HepG2 (cell line): ENCODE data around the gene ADGRF5. TPM values are rescaled to one million over a fixed set of nuclear protein-coding genes. Genes with fewer than 3 reads are reported as not detected.

Experiments used
- HES4 ChIP-seq: sonication (generic); formaldehyde crosslinking; IDR thresholded peaks from 2 replicates; pipeline ENCODE4 v1.9.0; 2021; ENCODE audit warnings: mild to moderate bottlenecking, missing genetic modification reagents, borderline replicate concordance
- HHEX ChIP-seq: IDR thresholded peaks from 2 replicates; pipeline ENCODE4 v1.6.1; 2016; ENCODE audit warnings: control low read depth
- HIVEP1 ChIP-seq: sonication (generic); formaldehyde crosslinking; IDR thresholded peaks from 2 replicates; pipeline ENCODE4 v1.4.0; 2020; ENCODE audit warnings: mild to moderate bottlenecking, missing genetic modification reagents
- KAT7 ChIP-seq: IDR thresholded peaks from 2 replicates; pipeline ENCODE4 v1.6.1; 2018; ENCODE audit warnings: borderline replicate concordance, missing compliant biosample characterization
- KAT8 ChIP-seq: IDR thresholded peaks from 2 replicates; pipeline ENCODE4 v1.6.1; 2016; ENCODE audit warnings: missing genetic modification reagents, missing compliant biosample characterization
- REPIN1 ChIP-seq: sonication (generic); formaldehyde crosslinking; IDR thresholded peaks from 2 replicates; pipeline ENCODE4 v1.8.0; 2022; ENCODE audit warnings: missing genetic modification reagents, low read depth, mild to moderate bottlenecking, borderline replicate concordance
- SETDB1 ChIP-seq: sonication (generic); formaldehyde crosslinking; IDR thresholded peaks from 2 replicates; pipeline ENCODE4 v1.5.1; 2020; ENCODE audit warnings: missing genetic modification reagents, mild to moderate bottlenecking, borderline replicate concordance
- TARDBP ChIP-seq: sonication (generic); formaldehyde crosslinking; IDR thresholded peaks from 2 replicates; pipeline ENCODE4 v1.8.0; 2022; ENCODE audit warnings: mild to moderate bottlenecking, missing genetic modification reagents
- ZNF263 ChIP-seq: sonication (generic); formaldehyde crosslinking; IDR thresholded peaks from 2 replicates; pipeline ENCODE4 v1.4.0; 2020; ENCODE audit warnings: missing genetic modification reagents
- ZNF563 ChIP-seq: sonication (generic); formaldehyde crosslinking; IDR thresholded peaks from 2 replicates; pipeline ENCODE4 v1.8.0; 2022; ENCODE audit warnings: mild to moderate bottlenecking, moderate library complexity, missing genetic modification reagents
- ZNF766 ChIP-seq: sonication (generic); formaldehyde crosslinking; IDR thresholded peaks from 2 replicates; pipeline ENCODE4 v1.5.0; 2020; ENCODE audit warnings: missing genetic modification reagents, borderline replicate concordance
- polyA plus RNA-seq, 8 experiments: library from polyadenylated mRNA; depleted of rRNA in 3 of 8; stranded (reverse) in 7 of 8; unstranded in 1 of 8; fragments of >200 nt; fragmentation: Illumina TruSeq in 4 of 8; extraction: Trizol in 4 of 8; gene quantifications; 2 replicates each; pipeline versions ENCODE4 v1.2.1 to v1.2.3, GENCODE V29; 2011 to 2016; ENCODE audit warnings: low read depth in 4 of 8, missing spikeins in 1 of 8, mixed read lengths in 1 of 8; ENCODE audit not compliant: insufficient read depth in 1 of 8
- total RNA-seq, 5 experiments: library from RNA; depleted of rRNA; stranded (reverse); fragments of >200 nt; fragmentation: Illumina TruSeq; extraction: Trizol; gene quantifications; 2 replicates each; pipeline ENCODE4 v1.2.3, GENCODE V29; 2016; ENCODE audit warnings: low read depth in 1 of 5
- TF ChIP-seq, protein P1 (sequence below): IDR thresholded peaks from 2 replicates; pipeline ENCODE4 v1.6.1; 2016; ENCODE audit warnings: missing compliant biosample characterization, missing genetic modification reagents, borderline replicate concordance
- TF ChIP-seq, protein P2 (sequence below): sonication (generic); formaldehyde crosslinking; conservative IDR thresholded peaks from 2 replicates; pipeline ENCODE4 v1.8.0; 2022; ENCODE audit warnings: mild to moderate bottlenecking, moderate library complexity, missing genetic modification reagents
- TF ChIP-seq, protein P3 (sequence below): sonication (generic); formaldehyde crosslinking; conservative IDR thresholded peaks from 2 replicates; pipeline ENCODE4 v1.8.0; 2022; ENCODE audit warnings: low read depth, missing genetic modification reagents
- TF ChIP-seq, protein P4 (sequence below): sonication (generic); formaldehyde crosslinking; IDR thresholded peaks from 2 replicates; pipeline ENCODE4 v1.5.0; 2020; ENCODE audit warnings: mild to moderate bottlenecking, missing genetic modification reagents
- TF ChIP-seq, protein P5 (sequence below): sonication (generic); formaldehyde crosslinking; IDR thresholded peaks from 2 replicates; pipeline ENCODE4 v1.4.0; 2020; ENCODE audit warnings: missing genetic modification reagents, borderline replicate concordance

ADGRF5 gene
- total and polyA plus RNA-seq, 2 of the 13 experiments (the other 11 are each of a cell fraction or from before 2014, with no cell fraction given) = not detected

DNA sequence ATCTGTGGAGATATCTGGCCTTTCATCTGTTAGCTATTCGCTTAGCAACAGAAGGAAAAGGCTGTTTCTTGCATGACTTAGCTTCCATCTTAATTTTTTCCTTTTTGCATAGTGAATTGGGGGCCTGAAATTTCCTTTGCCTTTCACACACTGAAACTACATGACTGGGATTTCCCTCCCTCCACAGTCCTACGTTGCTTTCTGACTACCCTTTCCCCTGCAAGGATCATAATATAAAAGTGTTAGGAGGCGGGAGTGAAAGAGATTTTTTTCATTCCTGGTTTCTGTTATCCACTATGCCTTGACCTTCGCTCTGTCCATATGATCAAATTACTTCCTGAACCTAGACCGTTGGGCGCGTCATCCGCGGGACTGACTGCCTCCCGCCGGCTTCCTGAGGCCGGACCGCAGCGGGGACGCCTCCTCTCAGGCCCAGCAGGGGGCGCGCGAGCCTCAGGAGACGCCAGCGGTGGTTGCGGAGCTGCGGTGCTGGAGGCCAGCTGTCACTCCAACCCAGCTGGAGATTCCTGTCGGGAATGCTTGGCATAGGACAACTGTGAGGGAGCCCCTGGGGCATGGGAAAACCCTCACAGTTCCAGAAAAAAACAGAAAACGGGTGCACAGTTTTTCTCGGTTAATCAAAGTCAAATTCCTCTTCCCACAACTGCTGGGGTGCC is 72.9 kb downstream of the ADGRF5 start (continued):
- TF ChIP-seq REPIN1 (CRISPR knock-in tag) (peak; percentile 68; the same call in 1 of the 2 replicates), HIVEP1 (no peak), KAT8 (CRISPR knock-in tag) (0 out of 2 replicates have a peak, but pooled peaks have one; percentile 46), HES4 (no peak), SETDB1 (CRISPR knock-in tag) (no peak), HHEX (CRISPR knock-in tag) (no peak), TARDBP (CRISPR knock-in tag) (peak; percentile 67; the same call in 1 of the 2 replicates), ZNF263 (no peak), ZNF563 (CRISPR knock-in tag) (no peak), KAT7 (CRISPR knock-in tag) (no peak), ZNF766 (CRISPR knock-in tag) (no peak; the same call in 1 of the 2 replicates)
- TF ChIP-seq, protein P1, sequence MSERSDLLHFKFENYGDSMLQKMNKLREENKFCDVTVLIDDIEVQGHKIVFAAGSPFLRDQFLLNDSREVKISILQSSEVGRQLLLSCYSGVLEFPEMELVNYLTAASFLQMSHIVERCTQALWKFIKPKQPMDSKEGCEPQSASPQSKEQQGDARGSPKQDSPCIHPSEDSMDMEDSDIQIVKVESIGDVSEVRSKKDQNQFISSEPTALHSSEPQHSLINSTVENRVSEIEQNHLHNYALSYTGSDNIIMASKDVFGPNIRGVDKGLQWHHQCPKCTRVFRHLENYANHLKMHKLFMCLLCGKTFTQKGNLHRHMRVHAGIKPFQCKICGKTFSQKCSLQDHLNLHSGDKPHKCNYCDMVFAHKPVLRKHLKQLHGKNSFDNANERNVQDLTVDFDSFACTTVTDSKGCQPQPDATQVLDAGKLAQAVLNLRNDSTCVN (CRISPR knock-in tag) = 0 out of 2 replicates have a peak, but pooled peaks have one; percentile 64
- TF ChIP-seq, protein P2, sequence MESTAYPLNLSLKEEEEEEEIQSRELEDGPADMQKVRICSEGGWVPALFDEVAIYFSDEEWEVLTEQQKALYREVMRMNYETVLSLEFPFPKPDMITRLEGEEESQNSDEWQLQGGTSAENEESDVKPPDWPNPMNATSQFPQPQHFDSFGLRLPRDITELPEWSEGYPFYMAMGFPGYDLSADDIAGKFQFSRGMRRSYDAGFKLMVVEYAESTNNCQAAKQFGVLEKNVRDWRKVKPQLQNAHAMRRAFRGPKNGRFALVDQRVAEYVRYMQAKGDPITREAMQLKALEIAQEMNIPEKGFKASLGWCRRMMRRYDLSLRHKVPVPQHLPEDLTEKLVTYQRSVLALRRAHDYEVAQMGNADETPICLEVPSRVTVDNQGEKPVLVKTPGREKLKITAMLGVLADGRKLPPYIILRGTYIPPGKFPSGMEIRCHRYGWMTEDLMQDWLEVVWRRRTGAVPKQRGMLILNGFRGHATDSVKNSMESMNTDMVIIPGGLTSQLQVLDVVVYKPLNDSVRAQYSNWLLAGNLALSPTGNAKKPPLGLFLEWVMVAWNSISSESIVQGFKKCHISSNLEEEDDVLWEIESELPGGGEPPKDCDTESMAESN (CRISPR knock-in tag) = peak; percentile 81
- TF ChIP-seq, protein P3, sequence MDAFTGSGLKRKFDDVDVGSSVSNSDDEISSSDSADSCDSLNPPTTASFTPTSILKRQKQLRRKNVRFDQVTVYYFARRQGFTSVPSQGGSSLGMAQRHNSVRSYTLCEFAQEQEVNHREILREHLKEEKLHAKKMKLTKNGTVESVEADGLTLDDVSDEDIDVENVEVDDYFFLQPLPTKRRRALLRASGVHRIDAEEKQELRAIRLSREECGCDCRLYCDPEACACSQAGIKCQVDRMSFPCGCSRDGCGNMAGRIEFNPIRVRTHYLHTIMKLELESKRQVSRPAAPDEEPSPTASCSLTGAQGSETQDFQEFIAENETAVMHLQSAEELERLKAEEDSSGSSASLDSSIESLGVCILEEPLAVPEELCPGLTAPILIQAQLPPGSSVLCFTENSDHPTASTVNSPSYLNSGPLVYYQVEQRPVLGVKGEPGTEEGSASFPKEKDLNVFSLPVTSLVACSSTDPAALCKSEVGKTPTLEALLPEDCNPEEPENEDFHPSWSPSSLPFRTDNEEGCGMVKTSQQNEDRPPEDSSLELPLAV (CRISPR knock-in tag) = no peak
- TF ChIP-seq, protein P4, sequence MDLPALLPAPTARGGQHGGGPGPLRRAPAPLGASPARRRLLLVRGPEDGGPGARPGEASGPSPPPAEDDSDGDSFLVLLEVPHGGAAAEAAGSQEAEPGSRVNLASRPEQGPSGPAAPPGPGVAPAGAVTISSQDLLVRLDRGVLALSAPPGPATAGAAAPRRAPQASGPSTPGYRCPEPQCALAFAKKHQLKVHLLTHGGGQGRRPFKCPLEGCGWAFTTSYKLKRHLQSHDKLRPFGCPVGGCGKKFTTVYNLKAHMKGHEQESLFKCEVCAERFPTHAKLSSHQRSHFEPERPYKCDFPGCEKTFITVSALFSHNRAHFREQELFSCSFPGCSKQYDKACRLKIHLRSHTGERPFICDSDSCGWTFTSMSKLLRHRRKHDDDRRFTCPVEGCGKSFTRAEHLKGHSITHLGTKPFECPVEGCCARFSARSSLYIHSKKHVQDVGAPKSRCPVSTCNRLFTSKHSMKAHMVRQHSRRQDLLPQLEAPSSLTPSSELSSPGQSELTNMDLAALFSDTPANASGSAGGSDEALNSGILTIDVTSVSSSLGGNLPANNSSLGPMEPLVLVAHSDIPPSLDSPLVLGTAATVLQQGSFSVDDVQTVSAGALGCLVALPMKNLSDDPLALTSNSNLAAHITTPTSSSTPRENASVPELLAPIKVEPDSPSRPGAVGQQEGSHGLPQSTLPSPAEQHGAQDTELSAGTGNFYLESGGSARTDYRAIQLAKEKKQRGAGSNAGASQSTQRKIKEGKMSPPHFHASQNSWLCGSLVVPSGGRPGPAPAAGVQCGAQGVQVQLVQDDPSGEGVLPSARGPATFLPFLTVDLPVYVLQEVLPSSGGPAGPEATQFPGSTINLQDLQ (CRISPR knock-in tag) = no peak
- TF ChIP-seq, protein P5, sequence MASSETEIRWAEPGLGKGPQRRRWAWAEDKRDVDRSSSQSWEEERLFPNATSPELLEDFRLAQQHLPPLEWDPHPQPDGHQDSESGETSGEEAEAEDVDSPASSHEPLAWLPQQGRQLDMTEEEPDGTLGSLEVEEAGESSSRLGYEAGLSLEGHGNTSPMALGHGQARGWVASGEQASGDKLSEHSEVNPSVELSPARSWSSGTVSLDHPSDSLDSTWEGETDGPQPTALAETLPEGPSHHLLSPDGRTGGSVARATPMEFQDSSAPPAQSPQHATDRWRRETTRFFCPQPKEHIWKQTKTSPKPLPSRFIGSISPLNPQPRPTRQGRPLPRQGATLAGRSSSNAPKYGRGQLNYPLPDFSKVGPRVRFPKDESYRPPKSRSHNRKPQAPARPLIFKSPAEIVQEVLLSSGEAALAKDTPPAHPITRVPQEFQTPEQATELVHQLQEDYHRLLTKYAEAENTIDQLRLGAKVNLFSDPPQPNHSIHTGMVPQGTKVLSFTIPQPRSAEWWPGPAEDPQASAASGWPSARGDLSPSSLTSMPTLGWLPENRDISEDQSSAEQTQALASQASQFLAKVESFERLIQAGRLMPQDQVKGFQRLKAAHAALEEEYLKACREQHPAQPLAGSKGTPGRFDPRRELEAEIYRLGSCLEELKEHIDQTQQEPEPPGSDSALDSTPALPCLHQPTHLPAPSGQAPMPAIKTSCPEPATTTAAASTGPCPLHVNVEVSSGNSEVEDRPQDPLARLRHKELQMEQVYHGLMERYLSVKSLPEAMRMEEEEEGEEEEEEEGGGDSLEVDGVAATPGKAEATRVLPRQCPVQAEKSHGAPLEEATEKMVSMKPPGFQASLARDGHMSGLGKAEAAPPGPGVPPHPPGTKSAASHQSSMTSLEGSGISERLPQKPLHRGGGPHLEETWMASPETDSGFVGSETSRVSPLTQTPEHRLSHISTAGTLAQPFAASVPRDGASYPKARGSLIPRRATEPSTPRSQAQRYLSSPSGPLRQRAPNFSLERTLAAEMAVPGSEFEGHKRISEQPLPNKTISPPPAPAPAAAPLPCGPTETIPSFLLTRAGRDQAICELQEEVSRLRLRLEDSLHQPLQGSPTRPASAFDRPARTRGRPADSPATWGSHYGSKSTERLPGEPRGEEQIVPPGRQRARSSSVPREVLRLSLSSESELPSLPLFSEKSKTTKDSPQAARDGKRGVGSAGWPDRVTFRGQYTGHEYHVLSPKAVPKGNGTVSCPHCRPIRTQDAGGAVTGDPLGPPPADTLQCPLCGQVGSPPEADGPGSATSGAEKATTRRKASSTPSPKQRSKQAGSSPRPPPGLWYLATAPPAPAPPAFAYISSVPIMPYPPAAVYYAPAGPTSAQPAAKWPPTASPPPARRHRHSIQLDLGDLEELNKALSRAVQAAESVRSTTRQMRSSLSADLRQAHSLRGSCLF = no peak
